Chondrocyte (in vitro differentiated cells): ENCODE data around the gene SERTAD4. TPM values are rescaled to one million over a fixed set of nuclear protein-coding genes. Genes with fewer than 3 reads are reported as not detected.

Experiments
- DNase-seq: peaks from one replicate; pipeline ENCODE4 v3.0.0; 2021; ENCODE audit warnings: mixed read lengths, low spot score
- H3K27ac Mint-ChIP-seq: one replicate; pipeline ENCODE4 v1.8.0; 2021; ENCODE audit warnings: mild to moderate bottlenecking, moderate library complexity, mixed read lengths; ENCODE audit not compliant: unreplicated experiment
- H3K27me3 Mint-ChIP-seq: 2 replicates; pipeline ENCODE4 v1.8.0; 2021; ENCODE audit warnings: low read depth, mixed read lengths
- H3K36me3 Mint-ChIP-seq: 2 replicates; pipeline ENCODE4 v1.8.0; 2021; ENCODE audit warnings: low read depth, mixed read lengths
- H3K4me1 Mint-ChIP-seq: 2 replicates; pipeline ENCODE4 v1.8.0; 2021; ENCODE audit warnings: low read depth, mild to moderate bottlenecking, mixed read lengths
- H3K4me3 Mint-ChIP-seq: one replicate; pipeline ENCODE4 v1.8.0; 2021; ENCODE audit warnings: mild to moderate bottlenecking, moderate library complexity, mixed read lengths; ENCODE audit not compliant: unreplicated experiment
- H3K9me3 Mint-ChIP-seq: 2 replicates; pipeline ENCODE4 v1.8.0; 2021; ENCODE audit warnings: low read depth, mixed read lengths
- total RNA-seq: library from RNA; stranded (reverse); gene quantifications from 3 replicates; pipeline ENCODE4 v1.2.1, GENCODE V29; 2021
- TF ChIP-seq, protein P1 (sequence below): fragments of 200-600 bp; sonication (generic); IDR thresholded peaks from 2 replicates; pipeline ENCODE4 v1.5.0; 2021; ENCODE audit warnings: antibody characterized with exemption, mild to moderate bottlenecking, moderate library complexity

Gene SERTAD4
- total RNA-seq, 1 donor from 2014 or later: 39.1 TPM

GRCh38 chr1:210291786-210292230, 59.2 kb downstream of the SERTAD4 start:
- Mint-ChIP-seq H3K4me1 (peaks cover 70% of the 10 kb centered on the region), H3K9me3 (no peaks in the 10 kb centered on the region), H3K27ac (peak overlapping the region; percentile 98), H3K4me3 (peak overlapping the region; percentile 68), H3K36me3 (no peaks in the 10 kb centered on the region), H3K27me3 (no peaks in the 10 kb centered on the region)
- no peak for DNase-seq
- TF ChIP-seq, protein P1, sequence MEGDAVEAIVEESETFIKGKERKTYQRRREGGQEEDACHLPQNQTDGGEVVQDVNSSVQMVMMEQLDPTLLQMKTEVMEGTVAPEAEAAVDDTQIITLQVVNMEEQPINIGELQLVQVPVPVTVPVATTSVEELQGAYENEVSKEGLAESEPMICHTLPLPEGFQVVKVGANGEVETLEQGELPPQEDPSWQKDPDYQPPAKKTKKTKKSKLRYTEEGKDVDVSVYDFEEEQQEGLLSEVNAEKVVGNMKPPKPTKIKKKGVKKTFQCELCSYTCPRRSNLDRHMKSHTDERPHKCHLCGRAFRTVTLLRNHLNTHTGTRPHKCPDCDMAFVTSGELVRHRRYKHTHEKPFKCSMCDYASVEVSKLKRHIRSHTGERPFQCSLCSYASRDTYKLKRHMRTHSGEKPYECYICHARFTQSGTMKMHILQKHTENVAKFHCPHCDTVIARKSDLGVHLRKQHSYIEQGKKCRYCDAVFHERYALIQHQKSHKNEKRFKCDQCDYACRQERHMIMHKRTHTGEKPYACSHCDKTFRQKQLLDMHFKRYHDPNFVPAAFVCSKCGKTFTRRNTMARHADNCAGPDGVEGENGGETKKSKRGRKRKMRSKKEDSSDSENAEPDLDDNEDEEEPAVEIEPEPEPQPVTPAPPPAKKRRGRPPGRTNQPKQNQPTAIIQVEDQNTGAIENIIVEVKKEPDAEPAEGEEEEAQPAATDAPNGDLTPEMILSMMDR: no peak

DNA sequence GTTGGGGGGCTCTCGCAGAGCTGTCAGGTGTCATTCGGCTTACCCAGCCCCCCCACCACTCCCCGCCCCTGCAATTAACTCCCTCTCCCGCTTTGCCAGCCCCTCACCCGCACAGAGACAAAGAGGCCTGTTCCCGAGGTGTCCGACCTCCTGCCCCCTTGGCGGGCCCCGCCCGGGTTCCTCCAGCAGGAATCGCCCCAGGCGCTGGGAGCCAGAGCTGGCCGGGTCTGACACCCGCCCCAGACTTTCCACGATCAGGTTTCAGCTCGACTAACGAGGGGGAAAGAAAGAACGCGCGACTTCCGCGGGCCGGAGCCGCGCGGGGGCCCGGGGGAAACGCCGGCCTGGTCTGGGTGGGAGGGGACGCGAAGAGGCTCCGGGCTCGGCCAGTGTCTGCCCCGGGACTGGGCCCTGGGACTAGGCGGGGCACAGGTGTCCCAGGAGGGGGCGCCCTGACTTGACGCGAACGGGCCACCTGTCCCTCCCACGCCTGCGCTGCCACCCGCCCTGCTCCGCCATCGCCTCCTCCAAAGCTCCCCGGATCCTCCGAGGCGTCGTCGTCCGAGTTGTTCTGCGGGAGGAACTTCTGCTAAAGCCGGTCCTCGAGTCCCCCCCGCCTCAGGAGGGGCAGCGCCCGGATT, 59.8 kb downstream of the SERTAD4 start:
- H3K9me3 Mint-ChIP-seq: no peaks in the 10 kb centered on the region
- H3K27me3 Mint-ChIP-seq: no peaks in the 10 kb centered on the region
- TF ChIP-seq, protein P1: peak; percentile 66
- DNase-seq: peak; percentile 96
- peak overlapping the region; percentile 68 for H3K4me3 Mint-ChIP-seq
- H3K36me3 Mint-ChIP-seq: no peaks in the 10 kb centered on the region
- H3K4me1 Mint-ChIP-seq: peaks cover 70% of the 10 kb centered on the region
- peak overlapping the region; percentile 98 for H3K27ac Mint-ChIP-seq

DNA sequence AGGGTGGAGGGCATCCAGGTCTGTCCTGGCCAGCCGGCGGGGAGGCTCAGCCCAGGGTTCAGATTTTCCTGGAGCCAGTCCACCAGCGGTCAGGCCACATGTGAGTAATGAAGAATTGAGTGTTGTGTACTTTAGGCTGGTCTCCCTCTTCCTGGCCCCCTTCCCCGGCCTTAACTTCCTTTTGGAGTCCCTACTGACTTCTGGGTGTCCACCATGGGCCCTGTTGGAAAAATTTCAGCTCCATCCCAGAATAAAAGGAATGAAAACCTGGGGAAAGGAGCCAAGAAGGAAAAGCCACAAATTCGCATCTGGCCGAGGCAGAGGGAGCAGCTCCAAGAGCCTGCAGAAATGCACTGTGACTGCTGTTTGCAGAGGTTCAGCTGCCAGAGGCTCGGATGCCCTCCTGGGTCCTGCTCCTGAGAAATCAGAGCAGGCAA, 60.6 kb downstream of the SERTAD4 start:
- peaks cover 66% of the 10 kb centered on the region for H3K4me1 Mint-ChIP-seq
- H3K27ac Mint-ChIP-seq: peak overlapping the region; percentile 98
- no peak for DNase-seq
- peak overlapping the region; percentile 68 for H3K4me3 Mint-ChIP-seq
- no peaks in the 10 kb centered on the region for H3K9me3 Mint-ChIP-seq
- TF ChIP-seq, protein P1: no peak
- H3K36me3 Mint-ChIP-seq: no peaks in the 10 kb centered on the region
- H3K27me3 Mint-ChIP-seq: no peaks in the 10 kb centered on the region

- Mint-ChIP-seq H3K9me3 (no peaks in the 10 kb centered on the region), H3K4me3 (peak overlapping the region; percentile 46), H3K36me3 (no peaks in the 10 kb centered on the region), H3K27ac (peak overlapping the region; percentile 95), H3K27me3 (no peaks in the 10 kb centered on the region), H3K4me1 (peaks cover 64% of the 10 kb centered on the region)
- DNase-seq: no peak
- TF ChIP-seq, protein P1: peak; percentile 58
Measured at GRCh38 chr1:210294999-210295745, 62.6 kb downstream of the SERTAD4 start.

Other genes starting within 250 kb of the SERTAD4 start
- 6.1 to 7.9 TPM (median 6.4 TPM) in 3 replicates for gene HHAT, start 96.1 kb downstream of the SERTAD4 start, total RNA-seq